RWPE1 (cell line): ENCODE results near the gene ST8SIA5.

Source experiments
- CTCF ChIA-PET: fragments of 350-600 bp; sonication (Branson Sonifier 250); formaldehyde crosslinking; extraction: SDS; loops from one replicate; lab custom pipeline; 2021; lab: Yijun Ruan, JAX
- POLR2A ChIA-PET: fragments of 400-600 bp; formaldehyde crosslinking; extraction: SDS; loops from one replicate; lab custom pipeline; 2020; ENCODE audit warnings: antibody characterized with exemption; ENCODE audit not compliant: low non-redundant PET; lab: Yijun Ruan, JAX
- DNase-seq: peaks from one replicate; pipeline ENCODE4 v3.0.0; 2012; ENCODE audit warnings: low spot score
- H3K27ac ChIP-seq: fragments of 450-650 bp; 2 replicates; pipeline ENCODE4 v1.5.1; 2017
- CTCF ChIP-seq: fragments of 450-650 bp; conservative IDR thresholded peaks from 2 replicates; pipeline ENCODE4 v1.5.1; 2017; ENCODE audit warnings: low read depth, mild to moderate bottlenecking

ST8SIA5 gene

GRCh38 chr18:46683252-46683651 is 73.6 kb downstream of the ST8SIA5 start:
- TF ChIP-seq CTCF: no peak
- ChIA-PET CTCF (no interaction called here), POLR2A (no interaction called here)
- DNase-seq: no peak
- H3K27ac ChIP-seq: no peak overlapping the region

- no peak for TF ChIP-seq CTCF
- no peak overlapping the region for H3K27ac ChIP-seq
- DNase-seq: no peak
- ChIA-PET POLR2A (no interaction called here), CTCF (interaction anchor here (0.6 to 0.7 kb wide), 2 partner anchors 593 to 1059 kb away, joined by 5 to 6 read pairs; no protein-coding TSS in a partner anchor)
Measured at GRCh38 chr18:46680784-46681695, 75.8 kb downstream of the ST8SIA5 start.

GRCh38 chr18:46679846-46680598 is 76.8 kb downstream of the ST8SIA5 start:
- no peak overlapping the region for H3K27ac ChIP-seq
- ChIA-PET CTCF (interaction anchor here (0.7 kb wide), 1 partner anchor 594 kb away, joined by 5 read pairs; no protein-coding TSS in a partner anchor), POLR2A (no interaction called here)
- TF ChIP-seq CTCF: no peak
- no peak for DNase-seq

GRCh38 chr18:46678785-46679399 is 78.0 kb downstream of the ST8SIA5 start:
- H3K27ac ChIP-seq: no peak overlapping the region
- ChIA-PET POLR2A (no interaction called here), CTCF (interaction anchor here (0.6 kb wide), 1 partner anchor 136 kb away, joined by 3 read pairs; no protein-coding TSS in a partner anchor)
- no peak for DNase-seq
- TF ChIP-seq CTCF: no peak

- ChIA-PET CTCF (no interaction called here), POLR2A (no interaction called here)
- no peak overlapping the region for H3K27ac ChIP-seq
- DNase-seq: no peak
- no peak for TF ChIP-seq CTCF
Measured at GRCh38 chr18:46678041-46678440, 78.8 kb downstream of the ST8SIA5 start.

GRCh38 chr18:46677611-46678010 is 79.2 kb downstream of the ST8SIA5 start:
- ChIA-PET POLR2A (no interaction called here), CTCF (no interaction called here)
- no peak for TF ChIP-seq CTCF
- no peak for DNase-seq
- H3K27ac ChIP-seq: no peak overlapping the region
